ENCODE results near the gene KLK15. TPM values are rescaled to one million over a fixed set of nuclear protein-coding genes. Genes with fewer than 3 reads are reported as not detected.

The KLK15 gene
- total and polyA plus RNA-seq, 2 of the 13 experiments (the other 11 are each of a cell fraction or from before 2014, with no cell fraction given): not detected

DNA sequence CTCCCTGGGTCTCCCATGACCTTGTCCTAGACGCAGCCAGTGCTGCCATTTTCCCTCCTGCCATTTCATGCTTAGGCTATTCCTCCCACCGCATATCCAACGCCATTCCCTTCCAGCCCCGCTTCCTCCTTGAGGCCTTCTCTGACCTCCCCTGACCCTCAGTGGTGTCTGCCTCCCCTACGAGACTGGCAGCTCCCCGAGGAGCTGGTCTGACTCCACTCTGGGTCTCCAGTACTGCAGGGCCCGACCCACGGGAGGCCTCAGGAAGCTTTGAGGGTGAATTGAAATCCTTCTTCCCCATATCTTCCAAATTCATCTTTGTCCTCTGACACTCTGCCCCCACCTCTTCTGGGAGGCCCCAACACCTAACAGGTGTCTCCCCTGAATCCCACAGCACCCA is 708 bp downstream of the KLK15 start:
- no peak overlapping the region for H3K27ac ChIP-seq (ENCODE audit: extremely low read length, insufficient read depth, low read length)
- no peak overlapping the region for H2AFZ ChIP-seq (ENCODE audit: low read length)
- intact Hi-C loops (cut with micrococcal nuclease; ENCODE audit: unreplicated experiment): no loop called here
- FAIRE-seq (no peak), DNase-seq (ENCODE audit: low spot score) (no peak), ATAC-seq (no peak)
- H4K20me1 ChIP-seq (ENCODE audit: insufficient read depth, low read length): no peaks in the 10 kb centered on the region
- peaks cover 17% of the 10 kb centered on the region for H3K4me1 ChIP-seq (ENCODE audit: insufficient read depth, low read length)
- no TSS peak for BruUV-seq (replicated peaks)
- H3K27me3 ChIP-seq (ENCODE audit: control insufficient read depth in 1 of 2, insufficient read depth in 2 of 2, low read length in 2 of 2): peaks cover 0 to 43% of the 10 kb centered on the region in 2 experiments; a peak in 2 of 5 replicates
- H3K79me2 ChIP-seq (ENCODE audit: insufficient read depth, low read length): no peaks in the 10 kb centered on the region
- ChIA-PET POLR2A (no interaction called here), CTCF (ENCODE audit: low intra/inter-chr PET ratio, low total read pairs) (no interaction called here)
- WGBS (ENCODE audit: low lambda C conversion rate): 45% methylated on average over 8 of the region's 8 CpGs
- H3K36me3 ChIP-seq (replicated peaks in 1 of 2; ENCODE audit: control insufficient read depth in 1 of 2, insufficient read depth in 2 of 2, low read length in 2 of 2): no peaks in the 10 kb centered on the region
- H3K4me2 ChIP-seq (ENCODE audit: low read depth, low read length): no peak overlapping the region
- H3K4me3 ChIP-seq (replicated peaks in 1 of 3; ENCODE audit: insufficient read depth in 1 of 3, low read depth in 2 of 3, low read length in 3 of 3): no peak overlapping the region
- H3K9me3 ChIP-seq (ENCODE audit: low read length): no peaks in the 10 kb centered on the region
- in situ Hi-C loops (cut with HindIII; ENCODE audit: extremely low pct_ligation_motif_present, low pct_unique_long_range_greater_than_20kb): no loop called here
- H3K9ac ChIP-seq (ENCODE audit: insufficient read depth, low read depth, low read length): no peak overlapping the region
- TF ChIP-seq ARID4A (CRISPR knock-in tag; IDR thresholded peaks at IDR 0.05; ENCODE audit: borderline replicate concordance) (no peak), RXRB (CRISPR knock-in tag; IDR thresholded peaks at IDR 0.05; ENCODE audit: borderline replicate concordance) (no peak), EED (CRISPR knock-in tag; IDR thresholded peaks at IDR 0.05) (no peak), HMGXB3 (CRISPR knock-in tag; IDR thresholded peaks at IDR 0.05; ENCODE audit: borderline replicate concordance) (no peak), ZNF839 (CRISPR knock-in tag; IDR thresholded peaks at IDR 0.05; ENCODE audit: borderline replicate concordance) (no peak), ZNF83 (CRISPR knock-in tag; IDR thresholded peaks at IDR 0.05; ENCODE audit: borderline replicate concordance) (no peak), GATAD1 (CRISPR knock-in tag; IDR thresholded peaks at IDR 0.05) (no peak), PPARG (CRISPR knock-in tag; conservative IDR thresholded peaks at IDR 0.05) (no peak), NFKB2 (CRISPR knock-in tag; IDR thresholded peaks at IDR 0.05; ENCODE audit: borderline replicate concordance) (no peak), HDAC6 (IDR thresholded peaks at IDR 0.05; ENCODE audit: low read depth, low read length) (no peak), ZNF800 (CRISPR knock-in tag; IDR thresholded peaks at IDR 0.05) (no peak), ZKSCAN1 (IDR thresholded peaks at IDR 0.05; ENCODE audit: low read length) (no peak)
- TF ChIP-seq, protein P1, sequence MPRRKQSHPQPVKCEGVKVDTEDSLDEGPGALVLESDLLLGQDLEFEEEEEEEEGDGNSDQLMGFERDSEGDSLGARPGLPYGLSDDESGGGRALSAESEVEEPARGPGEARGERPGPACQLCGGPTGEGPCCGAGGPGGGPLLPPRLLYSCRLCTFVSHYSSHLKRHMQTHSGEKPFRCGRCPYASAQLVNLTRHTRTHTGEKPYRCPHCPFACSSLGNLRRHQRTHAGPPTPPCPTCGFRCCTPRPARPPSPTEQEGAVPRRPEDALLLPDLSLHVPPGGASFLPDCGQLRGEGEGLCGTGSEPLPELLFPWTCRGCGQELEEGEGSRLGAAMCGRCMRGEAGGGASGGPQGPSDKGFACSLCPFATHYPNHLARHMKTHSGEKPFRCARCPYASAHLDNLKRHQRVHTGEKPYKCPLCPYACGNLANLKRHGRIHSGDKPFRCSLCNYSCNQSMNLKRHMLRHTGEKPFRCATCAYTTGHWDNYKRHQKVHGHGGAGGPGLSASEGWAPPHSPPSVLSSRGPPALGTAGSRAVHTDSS (CRISPR knock-in tag; conservative IDR thresholded peaks at IDR 0.05): no peak
